Measurements from ENCODE around the gene SUFU.
"Not testable (repeated sequence)": the region's sequence is repeated elsewhere in the genome, so short reads cannot be mapped to it uniquely, and the experiment has no call there.

The SUFU gene

DNA sequence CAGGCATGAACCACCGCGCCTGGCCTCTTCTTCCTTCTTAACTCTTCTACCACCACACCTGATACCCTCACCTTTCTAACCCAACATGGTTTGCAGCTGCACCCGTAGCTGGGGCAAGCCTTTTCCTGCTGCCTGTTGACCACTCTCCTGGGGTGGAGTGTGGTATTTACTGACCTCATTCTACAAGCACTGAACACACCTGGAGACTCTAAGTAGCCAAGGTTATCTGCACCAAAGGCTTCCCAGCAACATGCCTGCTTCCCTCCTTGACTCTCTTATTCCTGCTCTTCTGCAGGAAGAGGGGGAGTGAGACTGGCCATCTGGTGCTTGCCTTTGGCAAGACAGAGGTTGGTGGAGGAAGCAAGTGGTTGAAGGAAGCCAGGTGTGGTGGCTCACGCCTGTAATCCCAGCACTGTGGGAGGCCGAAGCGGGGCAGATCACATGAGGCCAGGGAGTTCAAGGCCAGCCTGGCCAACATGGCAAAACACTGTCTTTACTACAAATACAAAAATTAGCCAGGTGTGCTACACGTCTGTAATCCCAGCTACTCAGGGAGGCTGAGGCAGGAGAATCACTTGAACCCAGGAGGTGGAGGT is 11.3 kb upstream of the SUFU start:
- H3K27me3 ChIP-seq: no peaks in the 10 kb centered on the region
- H3K36me3 ChIP-seq: peaks cover 28% of the 10 kb centered on the region
- no peaks in the 10 kb centered on the region for H3K9me3 ChIP-seq
- TF ChIP-seq, protein P1, sequence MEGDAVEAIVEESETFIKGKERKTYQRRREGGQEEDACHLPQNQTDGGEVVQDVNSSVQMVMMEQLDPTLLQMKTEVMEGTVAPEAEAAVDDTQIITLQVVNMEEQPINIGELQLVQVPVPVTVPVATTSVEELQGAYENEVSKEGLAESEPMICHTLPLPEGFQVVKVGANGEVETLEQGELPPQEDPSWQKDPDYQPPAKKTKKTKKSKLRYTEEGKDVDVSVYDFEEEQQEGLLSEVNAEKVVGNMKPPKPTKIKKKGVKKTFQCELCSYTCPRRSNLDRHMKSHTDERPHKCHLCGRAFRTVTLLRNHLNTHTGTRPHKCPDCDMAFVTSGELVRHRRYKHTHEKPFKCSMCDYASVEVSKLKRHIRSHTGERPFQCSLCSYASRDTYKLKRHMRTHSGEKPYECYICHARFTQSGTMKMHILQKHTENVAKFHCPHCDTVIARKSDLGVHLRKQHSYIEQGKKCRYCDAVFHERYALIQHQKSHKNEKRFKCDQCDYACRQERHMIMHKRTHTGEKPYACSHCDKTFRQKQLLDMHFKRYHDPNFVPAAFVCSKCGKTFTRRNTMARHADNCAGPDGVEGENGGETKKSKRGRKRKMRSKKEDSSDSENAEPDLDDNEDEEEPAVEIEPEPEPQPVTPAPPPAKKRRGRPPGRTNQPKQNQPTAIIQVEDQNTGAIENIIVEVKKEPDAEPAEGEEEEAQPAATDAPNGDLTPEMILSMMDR (IDR thresholded peaks at IDR 0.05; ENCODE audit: low read depth, low read length): no peak
- H3K4me3 ChIP-seq (ENCODE audit: low read depth, low read length): no peak overlapping the region
- H3K4me1 ChIP-seq: no peaks in the 10 kb centered on the region
- no peak for DNase-seq

DNA sequence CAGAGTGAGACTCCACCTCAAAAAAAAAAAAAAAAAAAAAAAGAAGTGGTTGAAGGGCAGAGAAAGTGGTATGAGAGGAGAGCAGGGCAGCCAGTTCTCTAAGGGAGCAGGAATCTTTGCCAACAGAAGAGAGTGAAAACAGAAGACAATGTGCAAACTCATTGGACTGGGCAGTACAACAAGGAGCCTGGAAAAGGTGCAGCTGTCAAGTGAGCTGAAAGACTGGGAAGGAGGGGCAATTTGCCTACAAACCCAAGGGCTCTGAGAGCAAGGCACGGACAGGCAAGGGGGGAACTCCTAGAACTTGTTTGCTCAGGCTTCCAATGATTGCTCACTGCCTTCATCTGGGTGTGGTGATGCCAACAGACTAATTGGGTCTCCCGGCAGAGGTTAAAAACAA is 10.8 kb upstream of the SUFU start:
- Histone ChIP-seq H3K27me3 (no peaks in the 10 kb centered on the region), H3K9me3 (no peaks in the 10 kb centered on the region), H3K4me1 (no peaks in the 10 kb centered on the region), H3K36me3 (peaks cover 25% of the 10 kb centered on the region), H3K4me3 (ENCODE audit: low read depth, low read length) (no peak overlapping the region)
- TF ChIP-seq, protein P1 (IDR thresholded peaks at IDR 0.05; ENCODE audit: low read depth, low read length): no peak
- no peak for DNase-seq

DNA sequence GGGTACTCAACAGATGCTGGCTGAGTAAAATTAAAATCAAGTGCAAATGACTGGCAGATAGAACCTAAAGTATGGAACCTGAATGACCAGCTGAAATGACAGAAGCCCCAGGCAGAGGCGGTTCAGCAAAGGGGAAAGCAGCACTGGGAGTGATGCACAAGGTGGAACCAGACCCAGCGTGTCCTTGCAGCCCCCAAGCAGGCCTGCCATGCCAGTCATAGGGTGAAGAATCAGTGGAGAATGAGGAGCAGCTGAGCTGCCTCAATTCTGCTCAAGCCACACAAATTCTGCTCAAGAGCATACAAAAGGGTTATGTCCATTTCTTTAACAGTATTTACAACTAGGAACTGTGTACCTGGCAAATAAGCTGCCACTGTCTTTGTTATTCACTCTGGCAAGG is 10.0 kb upstream of the SUFU start:
- H3K36me3 ChIP-seq: peaks cover 17% of the 10 kb centered on the region
- H3K27me3 ChIP-seq: no peaks in the 10 kb centered on the region
- no peak for DNase-seq
- H3K9me3 ChIP-seq: no peaks in the 10 kb centered on the region
- H3K4me1 ChIP-seq: no peaks in the 10 kb centered on the region
- no peak overlapping the region for H3K4me3 ChIP-seq (ENCODE audit: low read depth, low read length)
- TF ChIP-seq, protein P1 (IDR thresholded peaks at IDR 0.05; ENCODE audit: low read depth, low read length): no peak

DNA sequence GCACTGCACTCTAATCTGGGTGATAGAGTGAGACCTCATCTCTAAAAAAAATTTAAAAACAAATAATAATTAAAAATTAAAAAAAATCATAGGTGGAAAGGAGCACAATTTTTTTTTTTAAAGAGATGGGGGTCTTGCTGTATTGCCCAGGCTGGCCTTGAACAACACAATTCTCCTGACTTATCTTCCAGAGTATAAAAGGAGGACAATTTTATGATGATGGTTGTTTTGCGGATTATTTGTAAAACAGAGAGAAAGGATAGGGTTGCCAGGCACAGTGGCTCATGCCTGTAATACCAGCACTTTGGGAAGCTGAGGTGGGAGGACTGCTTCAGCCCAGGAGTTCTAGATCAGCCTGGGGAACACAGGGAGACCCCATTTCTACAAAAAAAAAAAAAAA is 6.2 kb upstream of the SUFU start:
- Histone ChIP-seq H3K27me3 (no peaks in the 10 kb centered on the region), H3K9me3 (no peaks in the 10 kb centered on the region), H3K36me3 (0 out of 2 replicates have a peak, but pooled peaks cover 7% of the 10 kb centered on the region), H3K4me3 (ENCODE audit: low read depth, low read length) (no peak overlapping the region), H3K4me1 (no peaks in the 10 kb centered on the region)
- DNase-seq: no peak
- TF ChIP-seq, protein P1 (IDR thresholded peaks at IDR 0.05; ENCODE audit: low read depth, low read length): no peak

DNA sequence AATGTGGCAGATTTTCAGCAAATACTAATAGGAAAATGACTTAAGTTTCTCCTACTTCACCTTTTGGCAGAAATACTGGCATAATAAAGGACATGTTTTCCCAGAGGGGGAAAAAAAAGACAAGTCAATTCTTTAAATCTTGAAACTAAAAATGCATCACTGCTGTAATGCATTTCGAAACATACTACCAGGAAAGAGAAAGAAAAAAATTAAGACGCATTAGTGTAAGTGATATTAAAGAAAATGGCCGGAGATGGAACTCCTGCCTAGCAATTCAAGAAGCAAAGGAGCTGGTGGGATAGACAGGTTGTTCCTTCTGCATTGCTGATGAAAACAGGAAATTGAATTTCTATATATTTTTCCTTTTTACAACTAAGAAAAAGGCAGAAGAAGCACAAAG is 4.4 kb upstream of the SUFU start:
- Histone ChIP-seq H3K4me3 (ENCODE audit: low read depth, low read length) (no peak overlapping the region), H3K27me3 (no peaks in the 10 kb centered on the region), H3K4me1 (no peaks in the 10 kb centered on the region), H3K36me3 (0 out of 2 replicates have a peak, but pooled peaks cover 4% of the 10 kb centered on the region), H3K9me3 (no peaks in the 10 kb centered on the region)
- TF ChIP-seq, protein P1 (IDR thresholded peaks at IDR 0.05; ENCODE audit: low read depth, low read length): no peak
- DNase-seq: no peak

DNA sequence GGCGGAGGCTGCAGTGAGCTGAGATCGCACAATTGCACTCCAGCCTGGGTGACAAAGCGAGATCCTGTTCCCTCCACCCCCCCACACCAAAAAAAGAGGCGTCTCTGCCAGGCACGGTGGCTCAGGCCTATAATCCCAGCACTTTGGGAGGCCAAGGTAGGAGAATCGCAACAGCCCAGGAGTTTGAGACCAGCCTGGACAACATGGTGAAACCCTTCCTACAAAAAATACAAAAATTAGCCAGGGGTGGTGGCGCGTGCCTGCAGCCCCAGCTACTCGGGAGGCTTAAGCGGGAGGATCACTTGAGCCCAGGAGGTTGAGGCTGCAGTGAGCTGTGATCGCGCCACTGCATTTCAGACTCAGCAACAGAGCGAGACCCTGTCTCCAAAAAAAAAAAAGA is 3.1 kb upstream of the SUFU start:
- not testable (repeated sequence) for H3K36me3 ChIP-seq; H3K4me3 ChIP-seq (ENCODE audit: low read depth, low read length); H3K4me1 ChIP-seq; H3K27me3 ChIP-seq; H3K9me3 ChIP-seq; DNase-seq

Measured in BE2C (cell line).